CD4-positive, alpha-beta T cell treated with Interleukin-12 subunit alpha and Interleukin-12 subunit beta, for 1 hour (primary cell): ENCODE results near the gene OCRL.

Source experiments
- DNase-seq: peaks from one replicate; pipeline ENCODE4 v3.0.0-alpha.2; 2020

The OCRL gene

GRCh38 chrX:129590596-129590995, 50.5 kb downstream of the OCRL start:
- DNase-seq: no peak

GRCh38 chrX:129593137-129593536, 53.1 kb downstream of the OCRL start:
- no peak for DNase-seq

DNA sequence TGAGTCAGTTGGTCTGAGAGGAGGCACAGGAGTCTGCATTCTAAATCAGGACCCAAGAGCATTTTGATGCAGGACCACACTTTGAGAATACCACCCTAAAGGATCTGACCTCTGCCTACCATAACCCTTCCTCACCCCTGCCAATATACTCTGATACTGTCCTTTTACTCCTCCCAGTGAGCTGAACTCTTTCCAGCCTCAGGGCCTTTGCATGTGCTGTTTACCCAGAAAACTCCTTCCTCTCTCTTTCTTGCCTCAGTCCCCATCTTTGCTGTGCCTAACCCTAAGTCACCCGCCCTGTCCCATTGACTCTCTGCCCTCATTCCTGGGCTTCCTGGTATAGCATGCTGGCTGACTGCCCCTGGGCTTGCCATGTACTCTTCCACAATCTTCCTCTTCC, 54.7 kb downstream of the OCRL start:
- DNase-seq: no peak

GRCh38 chrX:129596077-129596476, 56.0 kb downstream of the OCRL start:
- no peak for DNase-seq

DNA sequence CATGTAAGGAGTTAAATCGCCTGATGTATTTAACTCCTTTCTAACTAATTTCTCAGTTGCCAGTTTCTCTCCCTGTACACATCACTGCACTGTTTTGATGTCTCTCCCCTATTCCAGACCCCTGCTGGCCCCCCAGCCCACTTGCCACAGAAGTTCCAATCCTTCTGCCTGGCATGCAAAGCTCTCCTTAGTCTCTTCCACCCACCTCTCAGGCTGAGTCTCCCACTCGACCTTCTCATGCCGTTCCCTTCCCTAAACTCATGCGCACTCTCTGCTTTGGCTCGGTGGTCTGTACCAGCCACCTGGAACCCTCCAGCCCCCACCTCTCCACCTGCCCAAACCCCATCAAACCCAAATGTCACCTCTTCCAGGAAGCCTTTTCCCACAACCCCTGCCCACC, 57.8 kb downstream of the OCRL start:
- no peak for DNase-seq

GRCh38 chrX:129599499-129599898, 59.4 kb downstream of the OCRL start:
- no peak for DNase-seq

GRCh38 chrX:129599996-129600395, 59.9 kb downstream of the OCRL start:
- no peak for DNase-seq

GRCh38 chrX:129600981-129601424, 60.9 kb downstream of the OCRL start:
- DNase-seq: peak; percentile 40

GRCh38 chrX:129606918-129607317, 66.9 kb downstream of the OCRL start:
- DNase-seq: peak; percentile 66

DNA sequence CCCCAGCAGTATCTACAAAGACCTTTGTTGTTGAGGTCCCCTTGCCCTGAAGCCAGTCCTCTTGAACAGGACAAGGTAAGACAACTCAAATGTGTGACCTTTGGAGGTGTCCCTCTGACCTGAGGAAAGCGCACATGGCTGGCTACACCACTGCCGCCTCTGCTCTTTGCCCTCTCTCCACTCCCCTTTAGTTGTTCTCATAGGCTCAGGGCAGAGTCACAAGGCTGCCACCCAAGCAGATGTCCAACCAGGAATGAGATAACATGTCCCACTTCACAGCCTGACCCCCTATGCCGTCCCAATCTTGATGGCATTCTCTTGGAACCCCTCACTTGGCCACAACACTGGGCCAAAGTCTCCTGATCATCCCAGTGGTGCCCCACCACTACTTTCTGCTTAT, 68.4 kb downstream of the OCRL start:
- no peak for DNase-seq

GRCh38 chrX:129609395-129609794, 69.3 kb downstream of the OCRL start:
- DNase-seq: no peak

DNA sequence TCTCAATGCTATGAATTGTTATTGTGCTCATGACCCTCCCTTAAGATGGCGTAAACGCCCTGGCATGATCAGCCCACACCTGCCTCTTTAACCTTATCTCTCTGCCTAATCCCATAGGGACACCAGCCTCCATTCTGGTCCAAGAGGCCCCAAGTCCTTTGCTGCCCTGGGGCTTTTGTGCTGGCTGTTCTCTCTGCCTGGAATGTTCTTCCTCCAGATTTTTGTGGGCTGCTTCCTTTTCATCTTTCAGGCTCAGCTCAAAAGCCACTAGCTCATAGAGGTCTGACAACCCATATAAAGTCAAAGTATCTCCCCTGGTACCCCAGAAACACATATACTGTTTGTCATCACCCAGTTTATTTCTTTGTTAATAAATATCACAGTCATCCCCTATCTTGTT, 72.3 kb downstream of the OCRL start:
- DNase-seq: no peak

- DNase-seq: peak; percentile 32
These were observed 73.5 kb downstream of the OCRL start for GRCh38 chrX:129613596-129613995.

DNA sequence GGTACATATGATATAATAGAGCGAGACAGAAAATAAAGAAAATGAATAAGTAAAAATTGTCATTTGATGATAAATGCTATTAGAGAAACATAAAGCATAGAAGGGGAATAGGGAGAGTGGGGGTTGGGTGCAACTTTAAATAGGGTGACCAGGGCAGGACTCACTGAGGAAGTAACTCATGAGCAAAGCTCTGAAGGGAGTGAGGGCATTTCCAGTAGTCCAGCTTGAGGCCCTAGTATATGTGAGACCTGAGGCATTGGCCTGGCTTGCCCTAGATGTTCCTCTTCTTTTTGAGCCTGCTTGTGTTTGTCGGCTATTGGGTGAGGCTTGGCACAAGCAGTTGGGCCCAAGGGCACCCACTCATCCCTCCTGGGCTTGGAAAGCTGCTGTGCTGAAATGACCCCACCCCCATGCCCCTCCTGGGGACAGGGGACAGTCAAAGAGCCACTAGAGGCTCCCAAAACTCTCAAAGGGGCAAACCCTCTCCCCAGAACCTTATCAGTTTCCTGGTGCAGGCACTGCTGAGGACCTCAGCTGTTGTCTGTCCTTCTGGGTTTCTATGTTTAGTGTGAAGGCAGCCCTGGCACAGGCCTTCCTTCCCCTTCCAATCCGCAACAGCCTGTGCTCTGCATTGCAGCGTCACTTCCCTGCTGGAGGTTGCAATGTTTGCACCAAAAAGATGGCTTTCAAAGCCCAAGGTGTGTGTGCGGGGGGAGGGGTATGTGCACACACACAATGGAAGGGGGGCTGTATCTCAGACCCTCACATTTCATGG, 74.6 kb downstream of the OCRL start:
- DNase-seq: no peak

- no peak for DNase-seq
These were observed 77.4 kb downstream of the OCRL start for GRCh38 chrX:129617420-129617819.

- DNase-seq: no peak
These were observed 78.9 kb downstream of the OCRL start for GRCh38 chrX:129618997-129619396.

DNA sequence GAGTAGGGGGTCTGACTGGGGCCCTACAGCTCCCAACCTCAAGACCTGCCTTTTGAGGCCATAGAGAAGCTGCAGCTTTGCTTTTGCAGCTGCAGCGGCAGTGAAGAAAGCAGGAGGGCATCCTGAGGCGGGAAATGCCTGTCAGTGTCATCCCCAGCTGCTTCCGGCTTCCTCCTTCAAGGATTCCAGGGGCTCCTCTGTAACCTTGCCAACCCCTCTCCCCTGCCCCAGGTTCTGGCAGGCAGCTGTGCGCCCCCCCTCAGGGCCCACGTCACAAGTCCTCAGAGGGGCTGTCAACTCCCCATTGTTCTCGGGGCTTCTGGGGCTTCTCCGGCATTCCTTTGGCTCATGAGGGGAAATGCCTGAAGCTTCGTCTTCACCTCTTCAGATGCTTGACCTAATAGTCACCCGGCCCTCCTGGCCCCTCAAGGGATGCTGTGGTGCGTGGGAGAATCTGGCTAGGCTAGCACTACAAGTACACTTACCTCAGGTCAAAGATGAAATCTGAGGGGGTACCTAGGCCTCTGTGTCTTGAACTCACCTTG, 82.8 kb downstream of the OCRL start:
- DNase-seq: no peak

DNA sequence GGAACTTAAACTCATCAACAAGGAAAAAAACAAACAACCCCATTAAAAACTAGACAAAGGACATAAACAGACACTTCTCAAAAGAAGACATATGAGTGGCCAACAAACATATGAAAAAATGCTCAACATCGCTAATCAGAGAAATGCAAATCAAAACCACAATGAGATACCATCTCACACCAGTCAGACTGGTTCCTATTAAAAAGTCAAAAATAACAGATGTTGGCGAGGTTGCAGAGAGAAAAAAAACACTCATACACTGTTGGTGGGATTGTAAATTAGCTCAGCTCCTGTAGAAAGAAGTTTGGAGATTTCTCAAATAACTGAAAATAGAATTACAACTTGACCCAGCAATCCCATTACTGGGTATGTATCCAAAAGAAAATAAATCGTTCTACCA, 86.0 kb downstream of the OCRL start:
- no peak for DNase-seq

DNA sequence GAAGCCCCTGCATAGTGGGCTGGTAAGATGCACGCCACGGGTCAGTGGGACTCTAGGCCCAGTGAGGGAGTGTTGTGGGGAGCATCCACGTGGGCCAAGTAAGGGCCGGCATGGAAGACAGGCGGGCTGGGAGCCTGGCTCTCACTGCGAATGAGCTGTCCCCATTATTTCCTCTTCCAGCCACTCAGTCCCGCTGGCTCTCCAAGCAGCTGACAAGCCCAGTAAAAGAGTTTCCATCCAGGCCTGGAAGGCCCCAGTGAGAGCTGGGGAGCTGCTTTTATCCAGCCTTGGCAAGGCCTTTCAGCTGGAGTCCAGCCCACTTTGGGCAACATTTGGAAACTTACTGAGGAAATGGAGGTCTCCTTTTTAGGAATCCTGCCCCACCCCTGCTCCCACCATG, 89.8 kb downstream of the OCRL start:
- DNase-seq: no peak

DNA sequence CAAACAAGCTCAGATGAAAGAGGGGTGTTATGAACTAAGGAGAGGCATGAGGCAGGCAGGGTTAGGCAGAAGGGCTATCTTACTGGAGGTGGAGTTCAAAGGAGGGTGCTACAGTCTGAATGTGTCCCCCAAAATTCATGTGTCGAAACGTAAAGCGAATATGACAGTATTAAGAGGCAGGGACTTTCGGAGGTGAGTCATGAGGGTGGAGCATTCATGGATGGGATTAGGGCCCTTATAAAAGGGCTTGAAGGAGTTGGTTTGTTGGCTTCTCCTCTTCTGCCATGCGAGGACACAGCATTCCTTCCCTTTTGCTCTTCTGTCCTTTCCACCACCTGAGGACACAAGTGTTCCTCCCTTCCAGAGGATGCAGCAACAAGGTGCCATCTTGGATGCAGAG, 91.8 kb downstream of the OCRL start:
- DNase-seq: no peak

GRCh38 chrX:129632443-129632842, 92.4 kb downstream of the OCRL start:
- DNase-seq: no peak

DNA sequence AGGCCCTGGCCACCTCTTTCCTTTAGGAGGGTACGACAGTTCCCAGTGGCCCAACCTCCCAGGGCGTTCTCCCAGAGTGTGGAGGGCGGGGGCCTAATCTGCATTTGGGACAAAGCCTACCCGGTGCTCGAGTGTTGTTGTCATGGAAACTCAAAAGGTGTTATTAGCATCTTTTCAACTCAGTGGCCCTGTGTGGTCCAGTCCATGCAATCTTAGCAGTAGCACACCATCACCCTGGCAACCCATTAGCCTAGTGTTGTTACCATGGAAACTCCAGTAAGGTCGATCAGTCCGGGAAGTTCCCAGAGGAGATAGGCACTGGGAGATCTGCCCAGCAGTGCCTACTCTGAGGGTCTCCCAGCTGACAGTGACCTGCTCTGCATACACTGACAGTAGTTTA, 94.5 kb downstream of the OCRL start:
- no peak for DNase-seq

GRCh38 chrX:129636175-129636681, 96.2 kb downstream of the OCRL start:
- no peak for DNase-seq

DNA sequence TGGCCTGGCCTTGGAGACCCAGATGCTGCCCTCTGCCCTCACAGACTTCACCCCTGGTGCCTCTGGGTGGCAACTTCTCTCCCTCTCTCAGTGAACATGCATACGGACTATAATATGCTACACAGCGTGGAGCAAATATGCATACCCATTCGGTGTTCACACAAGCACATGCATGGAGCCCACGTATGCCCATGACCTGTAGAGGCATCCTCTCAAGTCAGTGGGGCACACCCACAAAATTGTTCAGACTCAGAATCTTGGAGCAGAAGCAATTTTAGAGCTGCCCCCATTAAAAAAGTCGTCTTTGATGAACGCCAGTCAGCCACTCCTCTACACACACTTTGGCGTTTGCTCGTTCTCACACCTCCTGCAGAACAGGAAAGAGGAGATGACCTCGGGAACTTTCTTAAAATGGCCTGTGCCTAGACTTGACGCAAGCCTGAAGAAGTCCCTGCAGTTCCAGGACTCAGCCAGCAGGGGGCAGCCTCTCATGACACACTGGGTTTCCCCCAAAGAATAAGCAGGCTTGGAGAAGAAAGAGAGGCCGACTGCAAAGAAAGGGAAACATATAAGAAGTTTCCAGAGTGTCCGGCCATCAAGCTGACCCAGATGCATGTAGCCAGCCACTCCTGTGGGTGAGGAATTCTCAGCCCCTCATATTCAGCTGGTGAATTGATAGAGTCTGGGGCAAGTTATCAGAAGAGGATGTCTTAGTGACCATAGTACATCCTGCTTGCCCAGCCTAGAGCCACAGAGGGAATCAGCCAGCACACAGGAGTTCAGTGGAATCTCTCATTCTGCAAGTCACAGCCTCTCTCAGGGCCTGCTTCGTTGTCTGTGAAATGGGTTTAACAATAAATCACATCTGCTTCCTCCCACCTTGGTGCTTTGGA, 97.4 kb downstream of the OCRL start:
- peak; percentile 73 for DNase-seq
